GM18498 (cell line): ENCODE results near the gene NIT2.
"Not testable (repeated sequence)": the region's sequence is repeated elsewhere in the genome, so short reads cannot be mapped to it uniquely, and the experiment has no call there.

ENCODE experiments used
- ATAC-seq: cut with Tn5 transposase; IDR thresholded peaks from one replicate; pipeline ENCODE4 v1.9.1; 2021; ENCODE audit warnings: mild to moderate bottlenecking, moderate library complexity; ENCODE audit not compliant: unreplicated experiment

Gene NIT2, protein sequence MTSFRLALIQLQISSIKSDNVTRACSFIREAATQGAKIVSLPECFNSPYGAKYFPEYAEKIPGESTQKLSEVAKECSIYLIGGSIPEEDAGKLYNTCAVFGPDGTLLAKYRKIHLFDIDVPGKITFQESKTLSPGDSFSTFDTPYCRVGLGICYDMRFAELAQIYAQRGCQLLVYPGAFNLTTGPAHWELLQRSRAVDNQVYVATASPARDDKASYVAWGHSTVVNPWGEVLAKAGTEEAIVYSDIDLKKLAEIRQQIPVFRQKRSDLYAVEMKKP

GRCh38 chr3:100334488-100335351 lies at the start of gene NIT2:
Gene NIT2, plus strand, starts transcription at chr3:100334757. Its CDS starts 35 bp downstream, at chr3:100334792.
- ATAC-seq = peak; percentile 97

- ATAC-seq = no peak
These were observed 46.2 kb upstream of the NIT2 start for GRCh38 chr3:100288288-100288894.

DNA sequence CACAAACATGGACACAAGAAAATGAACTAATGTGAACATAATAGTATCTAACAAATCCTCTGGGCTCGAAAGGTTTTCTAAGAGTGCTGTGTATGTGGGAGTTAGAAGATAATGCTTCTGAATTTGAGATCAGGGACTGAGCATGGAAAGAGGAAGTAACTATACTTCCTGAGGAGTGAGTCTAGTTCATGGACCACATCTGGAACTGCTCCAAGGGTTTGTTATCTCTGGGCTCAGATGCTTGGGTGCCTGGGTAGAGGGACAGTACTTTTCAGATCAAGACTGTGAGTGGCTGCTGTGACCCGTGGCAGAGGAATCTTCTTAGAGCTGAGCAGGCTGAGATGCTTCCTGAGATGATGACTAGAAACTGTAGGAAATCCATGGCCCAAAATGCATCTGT lies 45.2 kb upstream of the NIT2 start:
- no peak for ATAC-seq

DNA sequence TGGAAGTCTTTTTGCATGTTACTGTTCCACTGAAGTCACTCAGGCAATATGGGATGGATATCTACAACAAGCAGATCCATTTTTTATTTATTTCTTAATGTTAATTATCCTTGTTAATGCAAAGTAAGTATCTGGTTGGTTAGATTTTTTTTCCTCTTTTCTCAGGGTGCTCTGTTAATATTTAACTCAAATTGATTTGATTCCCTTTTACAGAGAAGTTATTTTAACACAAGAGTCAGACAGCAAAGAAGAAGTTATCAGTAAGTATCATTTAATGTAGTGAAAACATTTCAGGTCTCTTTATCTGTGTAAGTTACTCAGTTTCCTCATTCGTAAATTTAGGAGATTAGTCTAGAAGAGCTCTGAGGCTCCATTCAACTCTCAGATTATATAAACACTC lies 39.5 kb upstream of the NIT2 start:
- ATAC-seq = no peak

GRCh38 chr3:100297784-100298183 lies 36.8 kb upstream of the NIT2 start:
- ATAC-seq = no peak

DNA sequence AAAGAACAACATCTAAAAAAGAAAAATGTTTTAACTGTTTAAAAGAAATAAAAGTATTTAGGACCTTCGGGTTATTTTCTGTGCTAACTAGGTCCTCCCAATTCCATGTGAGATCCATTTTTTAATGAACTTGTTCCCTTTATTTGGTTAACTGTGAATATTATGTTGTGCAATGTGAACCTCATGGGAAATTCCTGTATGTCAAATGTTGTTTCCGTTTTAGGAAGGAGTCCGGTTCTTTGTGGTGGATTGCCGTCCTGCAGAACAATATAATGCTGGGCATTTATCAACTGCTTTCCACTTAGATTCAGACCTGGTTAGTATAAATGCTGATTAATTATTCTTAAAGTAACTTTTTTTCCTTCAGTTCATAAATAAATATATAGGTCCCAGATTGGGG lies 35.5 kb upstream of the NIT2 start:
- ATAC-seq = no peak

- no peak for ATAC-seq
These were observed 27.9 kb upstream of the NIT2 start for GRCh38 chr3:100306695-100307094.

- ATAC-seq = no peak
These were observed 24.1 kb upstream of the NIT2 start for GRCh38 chr3:100310355-100310965.

- no peak for ATAC-seq
These were observed 23.5 kb upstream of the NIT2 start for GRCh38 chr3:100311011-100311410.

DNA sequence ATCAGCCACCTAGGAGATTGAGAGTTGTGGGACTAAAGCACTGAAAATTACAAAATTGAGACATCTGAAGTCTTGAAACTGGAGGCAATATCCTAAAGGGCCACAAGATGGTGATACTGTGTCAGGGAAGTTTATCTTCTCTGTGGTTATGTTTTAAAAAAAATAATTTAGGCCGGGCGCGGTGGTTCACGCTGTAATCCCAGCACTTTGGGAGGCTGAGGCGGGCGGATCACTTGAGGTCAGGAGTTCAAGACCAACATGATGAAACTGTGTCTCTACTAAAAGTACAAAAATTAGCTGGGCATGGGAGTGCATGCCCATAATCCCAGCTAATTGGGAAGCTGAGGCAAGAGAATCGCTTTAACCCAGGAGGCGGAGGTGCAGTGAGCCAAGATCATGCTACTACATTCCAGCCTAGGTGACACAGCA lies 17.9 kb upstream of the NIT2 start:
- ATAC-seq = peak; percentile 66

DNA sequence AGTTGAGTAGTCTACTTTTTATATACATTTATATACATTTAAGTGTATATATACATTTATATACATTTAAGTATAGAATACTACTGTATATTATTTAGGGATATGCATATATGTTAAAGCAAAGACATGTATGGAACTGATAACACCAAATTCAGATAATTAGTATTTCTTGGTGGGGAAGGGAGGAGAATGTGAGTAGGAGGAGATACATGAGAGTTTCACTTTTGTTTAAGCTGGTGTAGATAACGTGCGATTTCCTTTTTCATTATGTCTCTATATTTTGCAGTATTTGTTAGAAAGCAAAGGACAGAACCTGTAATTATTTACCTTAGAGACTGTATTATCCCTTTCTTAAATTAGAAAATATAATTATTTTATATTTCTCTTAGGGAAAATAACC lies 16.6 kb upstream of the NIT2 start:
- peak; percentile 79 for ATAC-seq

- no peak for ATAC-seq
These were observed 14.6 kb upstream of the NIT2 start for GRCh38 chr3:100319951-100320350.

GRCh38 chr3:100324044-100324443 lies 10.5 kb upstream of the NIT2 start:
- no peak for ATAC-seq

DNA sequence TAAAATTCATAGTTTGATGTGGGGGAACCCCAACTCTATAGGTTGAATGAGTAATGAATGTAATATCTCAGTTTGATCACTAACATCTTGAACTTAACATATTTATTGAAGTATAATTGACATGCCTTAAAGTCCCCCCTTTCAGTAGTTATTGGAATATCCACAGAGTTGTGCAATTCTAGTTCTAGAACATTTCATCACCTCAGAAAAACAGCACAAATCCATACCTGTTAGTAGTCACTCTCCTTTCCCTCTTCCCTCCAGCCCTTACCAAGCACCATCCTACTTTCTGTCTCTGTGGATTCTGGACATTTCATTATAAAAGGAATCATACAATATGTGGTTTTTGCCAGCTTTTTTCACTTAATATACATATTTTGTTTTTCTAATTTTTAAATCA lies 8.7 kb upstream of the NIT2 start:
- no peak for ATAC-seq

GRCh38 chr3:100327377-100327776 lies 7.2 kb upstream of the NIT2 start:
- ATAC-seq = not testable (repeated sequence)

DNA sequence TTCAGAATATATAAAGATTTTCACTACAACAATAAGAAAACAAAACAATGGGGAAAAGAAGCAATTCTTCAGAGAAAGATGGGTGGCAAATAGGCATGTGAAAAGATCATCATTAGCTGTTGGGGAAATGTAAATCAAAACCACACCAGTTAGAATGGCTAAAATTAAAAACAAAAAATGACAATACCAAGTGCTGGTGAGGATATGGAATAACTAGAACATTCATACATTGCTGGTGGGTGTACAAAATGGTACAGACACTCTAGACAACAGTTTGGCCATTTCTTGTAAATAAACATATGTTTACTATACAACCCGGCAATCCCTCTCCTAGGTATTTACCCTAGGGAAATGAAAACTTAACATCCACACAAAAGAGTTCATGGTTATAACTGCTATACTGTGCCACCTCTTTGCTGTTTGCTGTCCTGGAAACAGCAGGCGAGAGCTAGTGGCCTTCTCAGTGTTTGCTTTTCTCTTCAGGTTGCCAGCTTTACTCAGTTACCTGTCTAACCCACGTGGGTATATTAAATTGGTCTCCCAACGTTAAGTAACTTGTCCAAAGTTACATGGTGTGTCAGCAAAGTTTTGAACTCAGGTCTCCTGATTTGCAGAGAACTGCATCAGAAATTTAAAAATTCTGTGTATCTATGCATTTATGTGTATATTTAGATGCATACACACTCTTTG lies 4.6 kb upstream of the NIT2 start:
- no peak for ATAC-seq

DNA sequence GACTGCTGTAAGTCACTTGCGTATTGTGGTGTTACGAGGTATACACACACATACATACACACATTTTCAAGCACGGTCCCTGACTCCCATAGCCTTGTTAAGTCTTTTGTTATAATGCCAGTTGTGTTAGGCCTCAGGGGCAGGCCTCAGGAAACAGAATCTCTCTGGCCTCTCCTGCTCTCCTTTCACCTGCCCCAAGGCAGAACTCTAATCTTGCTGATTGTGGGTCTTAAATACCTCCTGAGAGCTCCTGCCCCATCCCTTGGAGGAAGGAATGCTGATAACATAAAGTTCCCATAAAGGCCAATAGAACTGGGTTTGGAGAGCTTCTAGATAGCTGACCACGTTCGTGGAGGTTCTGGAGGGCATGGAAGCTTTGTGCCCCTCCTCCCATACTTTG lies 3.9 kb upstream of the NIT2 start:
- ATAC-seq = no peak

GRCh38 chr3:100331660-100332059 lies 2.9 kb upstream of the NIT2 start:
- ATAC-seq = no peak

DNA sequence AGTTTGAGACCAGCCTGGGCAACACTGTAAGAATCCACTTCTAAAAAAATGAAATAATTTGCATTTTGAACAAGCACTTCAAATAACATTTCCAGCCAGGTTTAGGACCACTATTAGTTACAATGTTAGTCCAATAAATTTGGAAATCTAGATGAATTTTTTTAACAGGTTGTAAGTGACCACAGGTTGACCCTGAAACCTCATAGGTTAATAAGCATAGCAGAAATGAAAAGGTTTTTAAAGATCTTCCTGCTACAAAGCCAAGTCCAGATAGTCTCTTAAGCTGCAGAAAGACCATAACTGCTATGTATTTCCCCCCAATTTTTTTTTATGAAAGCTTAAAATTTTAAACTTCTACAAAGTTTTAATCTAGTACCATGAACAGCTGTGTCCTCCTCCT lies 1.5 kb upstream of the NIT2 start:
- ATAC-seq = no peak

DNA sequence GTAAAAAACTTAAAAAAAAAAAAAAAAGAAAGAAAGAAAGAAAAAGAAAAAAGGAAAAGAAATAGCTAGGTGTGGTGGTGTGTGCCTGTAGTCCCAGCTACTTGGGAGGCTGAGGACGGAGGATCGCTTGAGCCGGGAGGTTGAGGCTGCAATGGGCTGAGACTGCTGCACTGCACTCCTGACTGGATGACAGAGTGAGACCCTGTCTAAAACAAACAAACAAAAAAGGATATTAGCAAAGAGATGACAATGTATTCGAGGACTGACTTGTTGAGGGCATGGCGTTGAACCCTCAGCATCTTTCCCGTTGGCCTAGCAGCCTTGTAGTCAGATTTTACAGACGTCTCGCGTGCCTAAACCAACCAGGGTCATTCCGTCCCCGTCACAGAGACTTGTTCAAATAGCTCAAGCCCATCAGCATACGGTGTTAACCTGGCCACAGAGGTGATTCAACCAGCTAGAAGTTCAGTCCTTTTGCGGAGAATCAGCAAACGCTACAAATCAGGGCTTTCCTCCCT lies 528 bp upstream of the NIT2 start:
- peak; percentile 32 for ATAC-seq

DNA sequence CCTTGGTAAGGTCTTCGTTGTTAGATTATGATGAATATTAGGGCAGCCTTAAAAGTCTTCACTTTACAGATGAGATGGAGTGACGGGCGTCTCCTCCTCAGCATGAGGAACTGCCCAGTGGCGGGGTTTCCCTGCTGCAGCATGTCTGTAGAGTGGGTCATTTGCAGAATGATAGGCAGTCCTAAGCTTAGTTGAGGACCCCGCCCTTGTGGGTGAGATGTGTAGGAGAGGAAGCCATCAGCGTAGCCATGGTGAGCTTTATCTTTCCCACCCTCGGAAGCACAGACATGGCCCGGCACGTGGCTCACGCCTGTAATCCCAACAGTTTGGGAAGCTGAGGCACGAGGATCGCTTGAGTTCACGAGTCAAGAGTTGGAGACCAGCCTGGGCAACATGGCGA lies 877 bp downstream of the NIT2 start:
- peak; percentile 42 for ATAC-seq
